ENCODE results near the gene PKMYT1.

The PKMYT1 gene

GRCh38 chr16:3017794-3018506 is 37.7 kb upstream of the PKMYT1 start, which contains the start of gene CLDN6:
TSS of gene CLDN6 (minus strand) at chr16:3018183. CDS start at chr16:3016021, 2,162 bp downstream.
- no peak for DNase-seq (ENCODE audit: low read depth)

DNA sequence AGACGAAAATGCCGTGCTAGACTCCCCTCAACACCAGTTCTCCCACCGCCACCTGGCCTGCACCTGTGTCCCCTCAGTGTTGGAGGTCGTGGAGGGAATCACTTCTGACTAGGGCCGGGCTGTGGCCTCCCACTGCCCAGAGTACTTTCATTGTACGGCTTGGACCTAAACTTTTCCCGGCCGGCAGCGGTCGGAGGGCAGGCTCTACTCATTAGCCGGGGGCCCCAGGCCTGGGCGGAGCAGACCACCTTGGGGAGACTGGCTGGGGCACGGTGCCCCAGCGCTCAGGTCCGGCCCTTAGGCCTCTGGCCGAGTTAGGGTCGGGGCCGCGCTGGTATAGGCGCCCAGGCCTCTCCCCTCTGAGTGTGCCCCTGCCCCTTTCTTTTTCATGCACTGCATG is 37.1 kb upstream of the PKMYT1 start:
- DNase-seq (ENCODE audit: low read depth): no peak

DNA sequence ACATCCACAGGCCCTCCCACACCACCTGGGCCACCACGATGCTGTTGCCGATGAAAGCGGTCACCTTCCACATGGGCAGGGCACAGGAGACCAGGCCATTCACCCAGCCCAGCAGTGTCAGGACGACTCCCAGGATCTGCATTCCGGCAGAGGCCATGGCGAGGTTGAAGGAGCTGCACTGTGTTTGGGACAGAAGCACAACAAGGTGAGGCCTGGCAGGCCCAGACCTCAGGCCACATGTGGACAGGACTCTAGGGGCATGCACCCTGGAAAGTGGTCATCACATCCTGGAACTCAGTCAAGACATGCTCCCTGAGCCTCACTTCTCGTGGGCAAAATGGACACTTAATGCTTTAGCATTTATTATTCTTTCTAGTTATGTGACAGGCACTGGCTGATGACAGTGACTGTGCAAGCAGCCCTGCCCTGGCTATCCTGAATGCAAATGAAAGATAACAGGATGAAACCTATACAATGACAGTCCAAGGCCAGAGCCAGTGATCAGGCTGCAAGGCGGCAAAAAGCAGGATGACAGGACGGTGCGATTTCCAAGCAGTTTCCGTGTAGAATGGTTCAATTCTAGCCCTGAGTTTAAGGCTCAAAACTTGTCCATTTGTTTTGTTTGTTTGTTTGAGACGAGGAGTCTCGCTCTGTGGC is 35.7 kb upstream of the PKMYT1 start:
- no peak for DNase-seq (ENCODE audit: low read depth)

DNA sequence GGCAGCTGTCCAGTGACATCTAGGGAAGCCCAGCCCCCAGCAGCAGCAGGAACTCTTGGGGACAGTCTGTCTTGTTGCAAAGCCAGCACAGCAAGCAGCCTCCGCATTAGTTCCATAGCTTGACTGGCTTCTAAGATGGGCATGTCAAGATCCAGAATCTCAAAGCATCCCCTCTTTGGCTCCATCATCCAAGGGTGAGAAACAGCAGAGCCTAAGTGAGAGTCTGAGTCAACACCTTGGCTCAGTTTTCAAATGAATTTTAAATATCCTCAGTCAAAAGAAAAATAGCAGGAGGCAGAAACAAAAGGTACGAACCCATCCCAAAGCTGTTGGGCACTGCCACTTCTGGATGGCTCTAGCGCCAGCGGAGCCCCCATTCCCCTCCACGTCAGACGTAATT is 34.7 kb upstream of the PKMYT1 start:
- DNase-seq (ENCODE audit: low read depth): no peak

- DNase-seq (ENCODE audit: low read depth): no peak
Measured at GRCh38 chr16:3013998-3014690, 33.9 kb upstream of the PKMYT1 start.

DNA sequence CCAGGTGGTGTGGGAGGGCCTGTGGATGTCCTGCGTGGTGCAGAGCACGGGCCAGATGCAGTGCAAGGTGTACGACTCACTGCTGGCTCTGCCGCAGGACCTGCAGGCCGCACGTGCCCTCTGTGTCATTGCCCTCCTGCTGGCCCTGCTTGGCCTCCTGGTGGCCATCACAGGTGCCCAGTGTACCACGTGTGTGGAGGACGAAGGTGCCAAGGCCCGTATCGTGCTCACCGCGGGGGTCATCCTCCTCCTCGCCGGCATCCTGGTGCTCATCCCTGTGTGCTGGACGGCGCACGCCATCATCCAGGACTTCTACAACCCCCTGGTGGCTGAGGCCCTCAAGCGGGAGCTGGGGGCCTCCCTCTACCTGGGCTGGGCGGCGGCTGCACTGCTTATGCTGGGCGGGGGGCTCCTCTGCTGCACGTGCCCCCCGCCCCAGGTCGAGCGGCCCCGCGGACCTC is 33.3 kb upstream of the PKMYT1 start:
- no peak for DNase-seq (ENCODE audit: low read depth)

GRCh38 chr16:3012828-3013420 is 32.7 kb upstream of the PKMYT1 start, which contains the start of gene CLDN9:
TSS of gene CLDN9 (plus strand) at chr16:3012923. CDS start at chr16:3013363, 440 bp downstream.
- DNase-seq (ENCODE audit: low read depth): no peak

DNA sequence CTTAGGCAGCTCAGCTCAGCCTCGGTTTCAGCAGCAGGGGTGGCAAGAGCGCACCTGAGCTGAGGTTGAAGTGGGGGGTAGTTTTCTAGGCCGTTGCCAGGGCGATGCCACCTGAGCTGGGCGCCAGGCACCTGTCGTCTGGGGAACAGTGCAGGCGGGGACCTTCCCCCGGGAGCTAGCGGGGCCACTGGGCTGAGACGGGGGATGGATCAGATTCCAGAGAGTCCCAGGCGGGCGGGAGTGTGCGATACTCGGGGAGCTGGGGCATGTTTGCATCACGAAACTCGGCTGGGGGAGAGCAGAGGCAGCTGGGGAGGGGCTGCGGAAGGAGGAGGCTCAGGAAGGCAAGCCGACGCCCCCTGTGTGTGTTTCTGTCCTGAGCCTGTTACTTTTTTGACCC is 32.0 kb upstream of the PKMYT1 start:
- DNase-seq (ENCODE audit: low read depth): no peak

DNA sequence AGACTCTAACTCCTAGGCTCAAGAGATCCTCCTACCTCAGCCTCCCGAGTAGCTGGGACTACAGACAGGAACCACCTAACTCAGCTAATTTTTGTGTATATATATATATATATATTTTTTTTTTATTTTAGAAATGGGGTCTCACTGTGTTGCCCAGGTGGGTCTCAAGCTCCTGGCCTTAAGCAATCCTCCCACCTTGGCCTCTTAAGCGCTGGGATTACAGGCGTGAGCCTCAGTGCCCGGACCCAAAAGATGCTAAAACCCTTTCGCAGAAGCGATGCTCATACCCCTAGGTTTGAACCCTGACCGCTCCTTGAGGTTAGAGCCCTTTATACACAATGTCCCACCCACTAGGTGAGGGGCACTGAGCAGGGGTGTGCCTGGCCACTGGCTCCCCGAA is 30.3 kb upstream of the PKMYT1 start:
- no peak for DNase-seq (ENCODE audit: low read depth)

DNA sequence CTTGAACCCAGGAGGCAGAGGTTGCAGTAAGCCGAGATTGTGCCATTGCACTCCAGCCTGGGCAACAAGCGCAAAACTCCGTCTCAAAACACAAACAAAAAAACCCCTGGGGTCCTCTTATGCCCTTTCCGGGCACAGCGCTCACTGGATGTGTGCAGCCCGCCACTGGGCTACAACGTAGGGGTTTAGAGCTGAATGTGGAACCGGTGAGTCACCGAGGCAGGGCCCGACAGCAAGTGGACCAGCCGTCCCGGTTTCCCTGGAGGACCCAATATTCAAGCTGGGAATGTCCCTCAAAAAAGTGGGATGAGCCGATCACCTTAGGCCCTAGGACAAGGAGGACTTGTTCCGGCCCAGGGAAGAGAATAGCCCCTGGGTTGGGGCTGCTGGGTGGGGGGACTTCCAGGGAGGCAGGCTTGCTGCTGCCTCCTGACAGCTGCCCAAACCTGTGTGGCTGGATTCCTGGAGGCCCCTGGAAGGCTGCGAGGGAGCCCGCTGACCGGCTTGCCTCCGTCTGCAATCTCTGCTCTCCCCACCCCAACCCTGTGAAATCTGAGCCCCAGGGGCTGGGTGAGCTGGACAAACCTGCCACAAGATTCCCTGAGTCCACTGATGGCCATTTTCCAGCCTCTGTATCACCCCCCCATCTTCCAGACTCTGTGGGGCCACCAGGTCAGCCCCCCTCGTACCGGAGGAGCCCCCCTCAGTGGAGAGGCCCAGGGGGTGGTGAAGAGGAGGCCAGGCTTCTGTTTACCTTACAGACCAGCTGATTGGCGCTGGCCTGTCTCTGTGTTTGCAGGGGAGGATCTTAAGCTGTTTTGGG is 29.5 kb upstream of the PKMYT1 start:
- DNase-seq (ENCODE audit: low read depth): no peak

DNA sequence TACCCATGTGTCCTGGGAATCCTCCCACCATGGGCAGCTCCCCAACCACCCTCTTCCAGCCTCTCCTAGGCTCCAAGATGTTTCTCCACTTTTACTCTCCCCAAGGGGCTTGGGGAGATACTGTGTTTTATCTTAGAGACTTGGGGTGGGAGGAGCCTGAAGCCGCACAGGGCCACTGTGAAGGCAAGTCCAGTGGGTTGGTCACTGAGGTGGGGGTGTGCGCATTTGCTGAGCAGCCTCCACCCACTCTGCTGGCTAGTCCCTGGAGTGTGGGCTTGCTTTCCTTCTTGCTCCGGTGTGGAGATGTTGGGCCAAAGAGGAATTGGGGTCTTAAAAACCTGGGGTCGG is 28.4 kb upstream of the PKMYT1 start:
- DNase-seq (ENCODE audit: low read depth): no peak

DNA sequence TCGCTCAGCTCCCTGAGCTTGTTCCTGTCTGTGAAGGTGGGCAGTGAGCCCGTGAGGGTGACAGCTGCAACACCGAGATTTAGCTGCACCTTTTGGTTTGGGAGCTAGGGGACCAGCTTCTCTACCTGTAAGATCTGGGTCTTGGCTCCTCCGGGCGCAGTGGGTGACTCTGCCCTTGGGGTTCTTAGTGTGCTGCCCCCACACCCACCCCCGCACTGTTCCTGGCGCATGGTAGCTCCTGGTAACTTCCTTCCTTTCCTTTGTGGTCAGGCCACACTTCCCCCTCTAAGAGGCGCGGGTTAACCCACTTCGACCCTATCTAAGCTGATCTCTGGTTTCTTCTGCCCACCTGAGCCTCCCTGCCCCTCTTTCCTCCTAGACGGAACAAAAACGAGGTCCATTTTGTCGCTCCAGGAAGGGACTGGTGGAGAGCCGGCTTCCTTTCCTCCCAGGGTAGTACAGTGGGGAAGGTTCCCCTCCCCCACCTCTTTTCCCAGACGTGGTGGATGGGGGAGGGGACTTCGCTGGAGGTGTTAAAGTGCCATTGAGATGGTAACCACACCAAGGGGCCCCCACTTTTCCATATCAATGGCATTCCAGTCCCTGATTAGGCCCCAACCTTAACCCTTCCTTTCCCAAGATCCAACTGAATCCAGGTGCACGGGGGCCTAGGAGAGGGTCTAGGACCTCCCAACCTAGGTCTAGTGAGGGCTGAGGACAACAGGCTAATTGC is 27.9 kb upstream of the PKMYT1 start:
- DNase-seq (ENCODE audit: low read depth): no peak

GRCh38 chr16:3007059-3007956 is 27.1 kb upstream of the PKMYT1 start:
- no peak for DNase-seq (ENCODE audit: low read depth)

GRCh38 chr16:3004781-3005284 is 24.6 kb upstream of the PKMYT1 start:
- DNase-seq (ENCODE audit: low read depth): no peak

DNA sequence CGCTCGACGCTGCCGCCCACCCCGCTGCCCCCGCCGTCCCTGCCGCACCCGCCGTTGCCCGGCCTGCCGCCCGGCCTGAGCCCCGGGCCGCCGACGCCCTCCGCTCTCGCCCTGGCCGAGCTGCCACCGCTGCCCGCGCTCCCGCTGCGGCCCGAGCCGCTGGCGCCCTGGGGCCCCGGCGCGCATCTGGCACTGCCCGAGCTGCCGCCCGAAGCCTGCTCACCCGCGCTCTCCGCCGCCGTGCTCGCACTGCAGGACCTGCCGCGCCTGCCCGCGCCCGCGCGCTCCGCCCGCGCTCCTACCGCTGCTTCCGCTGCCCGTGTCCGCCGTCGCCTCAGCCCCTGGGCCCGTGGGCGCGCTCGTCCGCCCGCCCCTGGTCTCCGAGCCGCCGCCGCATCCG is 24.1 kb upstream of the PKMYT1 start:
- DNase-seq (ENCODE audit: low read depth): no peak

- peak; percentile 97 for DNase-seq (ENCODE audit: low read depth)
Measured at GRCh38 chr16:3003582-3004270, 23.5 kb upstream of the PKMYT1 start.

DNA sequence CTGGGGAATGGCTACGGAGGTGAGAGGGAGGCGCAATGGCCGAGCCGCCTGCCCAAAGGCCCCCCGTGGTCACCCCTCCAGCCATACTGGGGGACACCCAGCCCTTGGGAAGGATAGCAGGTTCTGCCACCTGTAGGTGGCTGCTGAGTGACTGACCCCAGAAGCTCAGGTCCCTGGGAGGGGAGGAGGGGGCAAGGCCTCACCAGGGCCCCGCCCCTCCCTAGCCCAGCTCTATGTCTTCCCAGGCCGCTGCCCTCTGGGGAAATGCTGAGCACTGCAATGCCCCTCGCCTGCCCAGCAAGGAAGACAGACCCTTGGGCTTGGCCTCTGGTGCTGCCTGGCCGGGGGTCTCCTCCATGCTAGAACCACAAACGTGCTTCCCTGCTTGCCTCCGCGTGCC is 21.1 kb upstream of the PKMYT1 start:
- no peak for DNase-seq (ENCODE audit: low read depth)

GRCh38 chr16:3000540-3000939 is 20.3 kb upstream of the PKMYT1 start:
- DNase-seq (ENCODE audit: low read depth): no peak

DNA sequence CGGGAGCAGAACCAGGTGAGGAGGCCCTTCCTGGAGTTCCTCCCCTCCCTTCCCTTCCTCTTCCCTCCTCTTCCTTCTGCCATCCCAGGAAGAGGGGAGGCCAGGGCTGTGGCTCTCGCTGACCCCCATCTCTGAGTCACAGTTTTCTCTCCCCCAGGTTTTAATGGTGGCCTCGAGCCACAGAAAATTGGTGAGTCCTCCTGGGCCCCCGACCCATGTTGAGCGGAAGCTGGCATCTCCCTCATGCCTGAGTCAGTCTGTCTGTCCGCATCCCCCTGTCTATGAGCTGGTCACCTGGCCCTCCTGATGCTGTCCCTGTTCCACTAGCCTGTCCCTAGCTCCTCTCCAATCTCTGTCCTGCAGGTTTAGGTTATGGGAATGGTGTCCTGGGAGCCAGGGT is 19.7 kb upstream of the PKMYT1 start:
- DNase-seq (ENCODE audit: low read depth): no peak

Data from GM04504 (cell line).